Activated CD4-positive, CD25-positive, alpha-beta regulatory T cell treated with anti-CD3 and anti-CD28 coated beads, Interleukin-2, amount 50 U/mL, for 24 hours (primary cell): ENCODE measurements around the gene GNAS.

Source experiments
- ATAC-seq, 2 donors: fragments of 150-1000 bp; cut with Tn5 transposase; one replicate each; pipeline ENCODE4 v1.10.0; 2021; ENCODE audit warnings: mild to moderate bottlenecking in 1 of 2, moderate library complexity in 1 of 2

The GNAS gene

DNA sequence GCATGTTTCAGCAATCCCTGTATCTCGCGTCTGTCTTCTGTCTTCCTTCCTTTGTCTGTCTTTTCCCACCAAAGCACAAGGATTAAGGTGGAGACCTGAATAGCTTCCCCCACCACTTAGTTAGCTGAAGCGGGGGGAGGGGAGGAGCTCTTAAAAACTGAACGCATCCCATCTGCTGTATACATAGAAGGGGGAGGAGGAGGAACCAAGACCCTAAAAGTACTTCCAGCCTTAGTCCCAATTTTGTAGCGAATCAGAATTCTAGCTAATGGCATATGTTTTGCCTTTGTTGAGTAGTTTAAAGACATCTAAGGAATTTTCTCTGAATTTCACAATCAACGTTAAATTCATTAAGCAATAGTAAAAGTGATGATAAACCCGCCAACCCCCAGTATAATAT lies 47.9 kb downstream of the GNAS start:
- no peak for ATAC-seq

DNA sequence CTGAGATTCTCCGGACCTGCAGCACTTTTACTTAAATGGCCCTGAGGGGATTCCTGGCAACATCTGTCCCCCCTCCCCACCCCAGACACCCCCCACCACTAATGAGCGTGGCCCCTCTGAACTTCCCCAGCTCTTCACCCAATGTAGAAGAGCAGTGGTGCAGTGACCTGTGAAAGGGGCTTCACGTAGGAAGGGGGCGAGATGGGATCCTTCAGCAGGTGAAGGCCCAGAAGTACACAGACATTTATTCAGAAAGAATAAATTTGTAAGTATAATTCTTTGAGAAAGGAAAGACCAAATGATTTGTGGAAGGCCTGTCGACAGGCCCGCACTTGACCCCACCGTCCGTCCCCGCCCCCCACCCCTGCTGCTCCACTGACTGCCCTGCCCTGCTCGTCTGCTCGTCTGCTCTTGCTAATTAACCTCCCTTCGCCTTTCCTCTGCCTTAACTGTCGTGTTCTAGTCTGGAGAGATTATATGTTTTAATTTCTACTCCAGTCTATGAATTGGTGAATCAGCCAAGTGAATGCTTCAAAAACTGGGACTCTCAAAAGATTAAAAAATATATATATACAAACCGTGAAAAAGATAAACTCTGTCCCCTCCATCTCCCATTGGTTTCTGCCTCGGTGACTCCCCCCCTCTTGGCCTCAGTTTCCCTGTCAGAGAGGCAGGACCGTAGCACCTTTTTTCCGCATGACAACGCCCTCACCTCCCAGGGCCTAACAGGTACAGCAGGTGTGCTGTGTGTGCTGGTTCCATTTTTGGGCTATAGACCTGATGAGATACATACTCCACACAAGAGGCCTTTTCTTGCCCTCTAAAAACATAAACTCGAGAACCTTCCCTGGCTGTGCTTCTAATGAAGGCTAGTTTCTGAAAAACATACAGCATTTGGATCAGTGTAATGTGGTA lies 49.2 kb downstream of the GNAS start:
- ATAC-seq, result no peak

DNA sequence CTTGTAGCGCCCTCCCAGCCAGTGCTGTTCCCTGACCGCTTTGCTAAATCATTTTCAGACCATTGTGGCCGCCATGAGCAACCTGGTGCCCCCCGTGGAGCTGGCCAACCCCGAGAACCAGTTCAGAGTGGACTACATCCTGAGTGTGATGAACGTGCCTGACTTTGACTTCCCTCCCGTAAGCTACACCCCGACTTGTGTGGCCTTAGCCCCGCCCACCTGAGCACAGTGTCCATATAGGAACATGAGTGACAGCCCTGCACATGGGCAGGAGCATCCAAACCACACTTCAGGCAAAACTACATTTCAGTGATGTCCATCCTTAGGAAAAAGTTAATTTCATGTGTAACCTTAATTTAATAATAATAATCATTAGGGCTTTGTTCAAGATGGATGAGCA lies 51.1 kb downstream of the GNAS start:
- no peak for ATAC-seq

DNA sequence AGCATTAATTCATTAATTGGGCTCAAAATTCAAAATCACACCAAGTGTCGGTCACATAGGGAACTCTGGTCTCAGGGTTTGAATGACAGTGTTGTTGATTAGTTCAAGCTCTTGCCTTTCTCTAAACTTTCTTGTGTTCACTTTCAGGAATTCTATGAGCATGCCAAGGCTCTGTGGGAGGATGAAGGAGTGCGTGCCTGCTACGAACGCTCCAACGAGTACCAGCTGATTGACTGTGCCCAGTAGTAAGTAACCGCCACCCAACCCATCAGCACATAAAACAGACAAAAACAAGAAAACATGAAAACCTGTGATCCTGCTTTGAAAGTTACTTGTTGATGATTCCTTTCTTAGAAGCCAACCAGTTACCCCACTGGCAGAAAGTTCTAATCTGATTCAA lies 52.7 kb downstream of the GNAS start:
- ATAC-seq, result no peak

- ATAC-seq, result no peak
Measured at GRCh38 chr20:58906111-58906510, 53.6 kb downstream of the GNAS start.

DNA sequence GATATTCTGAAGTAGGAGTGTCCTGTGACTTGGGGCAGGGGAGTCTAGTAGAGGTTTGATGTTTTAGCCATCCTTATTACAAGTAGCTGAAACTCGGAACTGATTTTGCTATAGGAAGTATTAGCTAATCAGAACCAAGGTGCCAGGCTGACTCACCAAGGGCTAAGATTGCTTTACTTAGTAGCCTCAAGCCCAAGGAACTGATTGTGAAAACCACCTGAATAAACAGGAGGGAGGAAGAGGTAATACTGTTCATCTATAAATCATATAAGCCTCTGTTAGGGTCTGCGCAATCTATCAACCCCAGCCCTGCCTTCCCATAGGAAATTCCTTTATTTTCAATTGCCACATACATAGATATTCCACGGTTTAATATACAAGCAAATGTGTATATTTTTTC lies 54.4 kb downstream of the GNAS start:
- ATAC-seq, result peak; percentile 63 to 69

DNA sequence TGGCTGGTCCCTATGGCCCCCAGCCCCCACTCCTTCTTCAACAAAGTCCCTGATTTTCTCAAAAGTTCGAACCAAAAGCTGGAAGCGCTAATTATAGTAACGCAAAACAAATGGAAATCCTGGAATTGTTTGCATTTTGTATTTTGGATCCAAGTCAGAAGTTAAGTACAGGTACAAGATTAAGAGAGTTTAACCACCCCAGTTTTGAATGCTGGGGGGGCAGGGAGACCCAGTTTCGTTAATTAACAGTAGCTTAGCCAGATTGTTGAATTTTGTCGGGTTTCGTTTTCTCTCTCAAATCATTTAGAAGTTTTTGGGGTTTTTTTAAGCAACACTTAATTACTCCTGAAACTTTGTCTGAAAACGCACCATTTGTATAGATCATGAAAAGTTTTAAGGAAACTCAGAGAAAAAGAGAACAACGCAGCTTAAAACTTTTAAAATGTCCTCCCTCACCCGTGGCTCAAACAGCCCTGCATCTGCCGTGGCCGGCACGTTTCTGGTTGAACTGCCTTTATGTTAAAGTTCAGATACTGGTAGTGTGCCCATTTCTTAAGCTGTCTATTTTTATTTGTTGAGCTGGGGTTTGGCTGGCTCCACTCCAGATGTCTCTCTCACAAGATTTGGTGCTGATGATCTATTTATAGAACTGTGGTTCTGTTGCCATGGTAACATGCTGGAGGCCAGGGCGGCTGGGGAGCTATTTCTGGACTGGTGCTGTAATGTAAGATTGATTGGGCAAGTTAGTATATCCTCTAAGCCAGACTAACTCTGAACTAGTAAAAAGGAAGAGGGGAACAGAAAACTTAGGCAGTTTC lies 55.0 kb downstream of the GNAS start:
- ATAC-seq, result peak; percentile 86 to 87

DNA sequence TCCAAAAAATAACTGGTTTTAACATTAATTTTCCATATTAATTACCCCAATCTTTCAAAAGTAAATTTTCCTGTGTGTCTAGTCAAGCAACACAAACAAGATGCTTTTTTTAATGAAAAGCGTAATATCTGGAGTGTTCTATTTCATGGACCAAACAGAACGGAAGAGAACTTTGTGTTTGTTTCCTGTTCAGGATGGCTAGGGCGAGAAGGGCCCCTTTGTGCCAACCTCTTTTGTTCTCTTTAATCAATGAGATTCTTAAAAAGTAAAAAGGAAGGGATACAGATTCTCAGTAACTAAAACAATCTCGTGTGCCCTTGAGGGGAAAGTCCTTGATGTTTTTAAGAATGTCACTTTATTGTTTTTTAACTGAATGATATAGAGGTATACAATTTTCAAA lies 55.7 kb downstream of the GNAS start:
- no peak for ATAC-seq

- ATAC-seq, result no peak
Measured at GRCh38 chr20:58908941-58909340, 56.4 kb downstream of the GNAS start.

DNA sequence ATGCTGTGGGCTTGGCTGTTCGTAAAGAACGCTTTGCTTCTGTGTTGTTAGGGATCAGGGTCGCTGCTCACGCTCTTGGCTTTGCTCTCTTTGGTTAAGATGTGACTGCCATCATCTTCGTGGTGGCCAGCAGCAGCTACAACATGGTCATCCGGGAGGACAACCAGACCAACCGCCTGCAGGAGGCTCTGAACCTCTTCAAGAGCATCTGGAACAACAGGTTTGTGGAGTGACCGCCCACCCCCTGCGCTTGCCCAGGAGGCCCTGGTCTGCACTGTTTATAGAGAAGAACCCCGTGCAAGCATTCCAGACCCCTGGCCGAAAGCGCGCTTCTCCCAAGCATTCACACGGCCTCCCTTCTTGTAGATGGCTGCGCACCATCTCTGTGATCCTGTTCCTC lies 57.1 kb downstream of the GNAS start:
- ATAC-seq, result no peak

DNA sequence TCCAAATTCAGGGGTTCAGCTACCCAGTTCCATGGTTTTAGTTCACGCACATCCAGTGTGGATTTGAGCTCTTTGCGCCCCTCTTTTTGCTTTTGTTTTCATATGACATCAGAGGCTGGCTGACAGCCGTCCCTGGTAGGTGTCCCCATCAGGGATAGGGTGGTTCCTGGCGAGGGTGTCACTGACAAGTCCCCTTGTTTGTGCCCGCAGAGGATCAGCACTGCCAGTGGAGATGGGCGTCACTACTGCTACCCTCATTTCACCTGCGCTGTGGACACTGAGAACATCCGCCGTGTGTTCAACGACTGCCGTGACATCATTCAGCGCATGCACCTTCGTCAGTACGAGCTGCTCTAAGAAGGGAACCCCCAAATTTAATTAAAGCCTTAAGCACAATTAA lies 58.0 kb downstream of the GNAS start:
- no peak for ATAC-seq

DNA sequence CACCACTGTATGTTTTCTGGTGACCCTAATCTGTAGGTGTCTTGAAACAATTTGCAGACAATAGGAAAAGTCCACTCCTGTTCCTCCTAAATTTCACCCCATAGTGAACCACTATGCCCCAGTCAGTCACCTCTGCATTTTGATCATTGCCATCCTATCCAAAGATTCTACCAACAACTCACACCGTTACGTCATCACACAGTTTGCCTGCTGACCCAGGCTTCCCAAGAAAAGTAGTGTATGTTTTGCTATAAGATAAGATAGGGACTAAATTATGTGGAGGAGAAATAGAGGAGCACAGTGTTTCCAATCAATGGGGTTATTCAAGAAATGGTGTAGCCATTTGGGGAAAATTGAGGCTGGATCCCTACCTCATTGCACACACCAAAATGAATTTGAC lies 58.8 kb downstream of the GNAS start:
- ATAC-seq, result no peak

DNA sequence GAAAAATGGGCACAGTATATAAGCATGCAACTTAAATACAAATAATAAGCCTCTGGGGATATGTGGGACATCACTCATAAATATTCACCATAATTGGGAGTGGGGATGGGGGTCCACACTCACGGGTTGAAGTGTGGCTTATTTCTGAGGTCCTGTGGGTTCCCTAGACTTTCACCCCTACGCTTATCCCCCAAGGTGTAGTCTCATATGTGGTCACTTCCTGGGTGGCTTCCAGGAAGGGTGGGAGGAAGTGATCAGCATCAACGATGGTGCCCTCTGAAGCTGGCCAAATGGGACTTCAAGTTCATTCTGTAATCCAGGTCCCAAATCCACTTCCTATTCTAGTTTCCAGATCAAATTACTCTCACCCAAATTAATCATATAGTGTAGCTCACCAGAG lies 59.5 kb downstream of the GNAS start:
- no peak for ATAC-seq

DNA sequence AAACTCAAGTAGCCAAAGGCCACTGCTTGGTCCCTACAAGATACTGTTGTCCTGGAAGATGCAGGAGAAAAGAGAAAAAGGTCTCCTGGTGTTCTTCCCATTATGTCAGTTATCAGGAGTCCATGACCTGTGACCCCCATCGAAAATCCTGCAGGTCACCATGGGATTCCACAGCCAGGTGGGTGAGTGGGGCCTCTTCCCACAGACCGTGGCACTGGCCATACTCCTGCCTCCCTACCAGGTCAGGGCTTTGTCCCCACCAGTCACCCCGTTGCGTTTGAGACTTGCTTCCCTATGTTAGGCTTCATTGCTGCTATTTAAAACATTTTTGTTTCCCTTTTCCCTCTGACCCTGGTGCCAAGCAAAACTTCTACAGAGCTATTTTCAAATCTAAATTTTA lies 60.6 kb downstream of the GNAS start:
- no peak for ATAC-seq

GRCh38 chr20:58918621-58919020 lies 66.1 kb downstream of the GNAS start:
- no peak for ATAC-seq

- ATAC-seq, result no peak
Measured at GRCh38 chr20:58921564-58921963, 69.0 kb downstream of the GNAS start.

DNA sequence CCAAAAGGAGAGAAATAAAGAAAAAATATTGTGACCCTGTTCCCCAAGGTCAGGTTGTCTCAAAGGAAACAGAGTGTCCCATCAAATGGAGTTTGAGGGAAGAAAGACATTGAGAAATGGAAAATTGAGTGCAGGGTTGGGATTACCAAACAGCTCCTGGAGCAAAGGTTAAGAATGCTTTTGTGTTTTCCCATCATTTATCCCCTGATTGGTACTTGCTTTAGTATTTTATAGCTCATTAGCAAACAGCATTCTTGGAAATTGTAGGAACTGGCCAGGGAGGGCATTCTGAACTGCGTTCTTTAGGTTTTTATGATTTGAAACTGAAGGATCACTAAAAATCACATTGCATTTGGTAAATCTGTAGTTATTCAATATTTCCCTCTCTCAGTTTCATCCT lies 69.5 kb downstream of the GNAS start:
- ATAC-seq, result no peak

- ATAC-seq, result no peak
Measured at GRCh38 chr20:58923117-58923712, 70.7 kb downstream of the GNAS start.

- no peak for ATAC-seq
Measured at GRCh38 chr20:58926802-58927489, 74.4 kb downstream of the GNAS start.

DNA sequence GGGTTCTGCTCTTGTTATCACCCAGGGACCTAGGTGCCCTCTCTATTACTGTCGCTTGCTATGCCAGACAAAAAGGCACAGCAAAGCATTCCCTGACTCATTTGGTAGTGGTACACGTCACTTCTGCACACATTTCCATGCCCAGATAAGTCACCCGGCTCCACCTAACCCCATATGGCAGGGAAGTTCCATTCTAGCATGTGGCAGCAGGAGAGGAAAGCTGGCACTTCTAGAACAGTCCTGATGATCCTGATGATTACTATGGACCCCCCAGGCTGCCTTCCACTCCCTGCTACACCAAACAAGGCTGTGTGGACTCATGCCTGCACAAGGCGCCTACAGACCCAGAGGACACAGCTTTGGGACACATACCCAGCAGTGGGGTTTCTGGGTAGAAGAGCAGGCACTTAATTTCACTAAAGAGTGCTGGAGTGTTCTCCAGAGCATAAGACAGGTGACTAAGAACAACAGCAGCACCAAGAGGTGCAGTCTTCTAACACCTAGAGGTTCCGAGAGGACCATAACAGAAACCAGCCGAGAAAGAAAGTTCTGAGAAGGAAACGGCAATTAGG lies 75.1 kb downstream of the GNAS start:
- ATAC-seq, result no peak

DNA sequence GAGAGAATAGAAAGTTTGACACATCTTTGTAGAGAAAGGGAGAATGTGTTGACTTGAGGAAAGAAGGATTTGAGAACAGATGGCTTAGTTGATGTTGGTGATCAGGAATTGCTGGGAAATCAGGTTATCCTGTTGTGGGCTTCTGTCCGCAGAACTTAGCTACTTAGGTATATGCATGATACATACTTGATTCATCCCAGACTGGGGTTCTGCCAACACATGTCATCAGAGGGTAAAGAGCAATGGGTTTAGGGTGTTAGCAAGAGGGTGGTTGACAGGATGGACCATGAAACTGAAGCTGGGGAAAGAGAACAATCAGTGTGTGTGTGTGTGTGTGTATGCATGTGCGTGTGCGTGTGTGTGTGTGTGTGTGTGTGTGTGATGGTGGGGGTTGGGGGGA lies 78.0 kb downstream of the GNAS start:
- no peak for ATAC-seq

DNA sequence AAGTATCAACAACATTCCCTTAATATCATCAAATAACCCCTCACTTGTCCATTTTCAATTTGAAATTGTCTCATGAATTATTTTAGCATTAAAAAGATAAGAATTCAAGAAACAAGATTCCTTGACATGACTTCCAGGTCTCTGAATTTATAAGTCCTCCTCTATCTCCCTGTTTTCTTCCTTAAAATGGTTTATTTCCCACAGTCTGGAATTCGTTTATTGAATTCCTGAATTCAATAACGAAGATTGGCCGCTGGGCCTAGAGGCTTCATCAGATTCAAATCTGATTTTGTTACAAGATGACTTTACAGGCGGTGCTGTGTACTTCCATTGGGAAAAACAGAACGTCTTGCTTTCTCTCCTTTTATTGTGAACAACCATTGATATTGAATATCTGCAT lies 79.7 kb downstream of the GNAS start:
- no peak for ATAC-seq

GRCh38 chr20:58938078-58938477 lies 85.6 kb downstream of the GNAS start:
- ATAC-seq, result no peak
